ENCODE results near the gene ZBTB49.
A peak's percentile ranks its signal among the peaks of the same experiment; 100 is the strongest.
"Not testable (repeated sequence)": the region's sequence is repeated elsewhere in the genome, so short reads cannot be mapped to it uniquely, and the experiment has no call there.

Gene ZBTB49, protein sequence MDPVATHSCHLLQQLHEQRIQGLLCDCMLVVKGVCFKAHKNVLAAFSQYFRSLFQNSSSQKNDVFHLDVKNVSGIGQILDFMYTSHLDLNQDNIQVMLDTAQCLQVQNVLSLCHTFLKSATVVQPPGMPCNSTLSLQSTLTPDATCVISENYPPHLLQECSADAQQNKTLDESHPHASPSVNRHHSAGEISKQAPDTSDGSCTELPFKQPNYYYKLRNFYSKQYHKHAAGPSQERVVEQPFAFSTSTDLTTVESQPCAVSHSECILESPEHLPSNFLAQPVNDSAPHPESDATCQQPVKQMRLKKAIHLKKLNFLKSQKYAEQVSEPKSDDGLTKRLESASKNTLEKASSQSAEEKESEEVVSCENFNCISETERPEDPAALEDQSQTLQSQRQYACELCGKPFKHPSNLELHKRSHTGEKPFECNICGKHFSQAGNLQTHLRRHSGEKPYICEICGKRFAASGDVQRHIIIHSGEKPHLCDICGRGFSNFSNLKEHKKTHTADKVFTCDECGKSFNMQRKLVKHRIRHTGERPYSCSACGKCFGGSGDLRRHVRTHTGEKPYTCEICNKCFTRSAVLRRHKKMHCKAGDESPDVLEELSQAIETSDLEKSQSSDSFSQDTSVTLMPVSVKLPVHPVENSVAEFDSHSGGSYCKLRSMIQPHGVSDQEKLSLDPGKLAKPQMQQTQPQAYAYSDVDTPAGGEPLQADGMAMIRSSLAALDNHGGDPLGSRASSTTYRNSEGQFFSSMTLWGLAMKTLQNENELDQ
- 12.5 to 19.2 reads per million in 2 experiments for total RNA-seq

DNA sequence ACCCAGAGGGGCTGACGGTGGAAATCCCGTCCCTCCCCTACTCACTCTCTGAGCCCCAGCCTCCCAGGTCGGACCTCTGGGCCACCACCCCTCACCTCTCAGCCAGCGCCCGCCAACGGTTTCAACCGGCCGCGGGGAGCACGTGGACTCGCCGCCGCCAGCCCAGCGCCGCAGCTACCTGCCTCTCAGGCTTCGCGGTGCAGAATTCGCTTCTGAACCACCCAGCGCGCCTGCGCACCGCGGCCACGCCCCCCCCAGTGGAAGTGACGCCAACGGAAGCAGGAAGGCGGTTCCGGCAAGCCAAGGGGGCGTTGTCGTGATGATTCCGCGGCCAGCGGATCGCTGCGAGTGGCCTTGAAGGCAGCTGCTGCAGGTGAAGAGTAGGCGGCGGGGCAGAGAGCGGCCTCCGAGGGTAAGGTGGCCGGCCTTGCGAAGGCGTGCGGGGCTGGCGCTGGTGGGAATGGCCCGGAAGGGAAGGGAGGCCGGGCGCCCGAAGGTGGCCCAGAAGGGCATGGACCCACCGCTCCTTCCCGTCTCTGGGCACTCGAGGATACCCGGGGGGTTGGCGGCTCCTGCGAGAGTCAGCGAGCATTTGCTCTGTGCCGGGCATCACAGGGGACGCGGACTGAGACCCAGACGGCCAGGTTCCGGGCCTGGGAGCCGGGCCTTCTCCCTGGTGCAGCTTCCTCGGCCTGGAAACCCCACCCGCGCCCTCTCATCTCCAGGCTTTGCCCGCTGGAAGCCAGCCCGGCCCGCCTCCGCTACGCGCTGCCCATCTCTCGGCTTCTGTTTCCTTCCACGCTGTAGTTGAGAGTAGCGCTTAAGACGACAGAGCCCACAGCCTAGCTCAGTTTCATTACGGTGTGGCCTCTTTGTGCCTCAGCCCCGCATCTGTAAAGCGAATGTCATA lies at the start of gene ZBTB49, which contains the start of gene LYAR:
Gene ZBTB49 (plus strand): TSS at position 311 of the 910 bp plus-strand sequence. CDS start 9,695 bp downstream, outside the sequence.
Gene LYAR (minus strand): TSS at position 214 of the 910 bp plus-strand sequence. CDS start 6,412 bp downstream, outside the sequence.
- DNase-seq (ENCODE audit: low read depth) = peak; percentile 95

DNA sequence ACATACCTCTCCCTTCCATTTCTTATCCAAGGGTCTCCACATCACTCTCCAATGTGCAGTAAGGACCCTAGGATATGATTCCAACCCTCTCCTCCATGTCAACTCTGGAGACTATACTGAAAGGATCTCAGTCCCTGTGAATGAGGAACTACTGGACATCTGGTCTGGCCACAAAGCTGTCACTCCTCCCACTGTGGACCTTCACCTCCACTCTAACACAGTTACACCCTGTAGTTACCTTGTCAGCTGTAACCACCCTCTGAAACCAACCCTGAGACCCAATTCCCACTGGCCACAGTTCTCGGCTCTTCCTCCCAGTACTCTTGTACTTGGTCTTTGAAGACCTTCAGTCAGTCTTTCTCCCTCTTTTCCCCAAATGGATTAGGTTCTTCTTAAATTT lies 44.9 kb upstream of the ZBTB49 start:
- no peak for DNase-seq (ENCODE audit: low read depth)

DNA sequence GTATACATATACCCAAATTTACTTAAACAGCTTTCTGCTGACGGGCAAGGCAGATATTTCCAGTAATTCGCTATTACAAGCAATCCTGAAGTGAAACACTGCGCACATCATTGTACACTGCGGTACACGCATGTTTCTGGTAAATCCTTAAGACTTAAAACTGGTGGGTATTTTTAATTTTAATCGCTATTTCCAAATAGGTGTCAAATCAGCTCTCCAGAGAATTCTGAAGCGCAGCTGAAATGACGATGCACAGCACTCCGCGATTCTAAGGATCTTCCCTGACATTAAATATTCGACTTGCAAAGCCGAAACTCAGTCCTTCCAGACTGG lies 42.4 kb upstream of the ZBTB49 start:
- no peak for DNase-seq (ENCODE audit: low read depth)

DNA sequence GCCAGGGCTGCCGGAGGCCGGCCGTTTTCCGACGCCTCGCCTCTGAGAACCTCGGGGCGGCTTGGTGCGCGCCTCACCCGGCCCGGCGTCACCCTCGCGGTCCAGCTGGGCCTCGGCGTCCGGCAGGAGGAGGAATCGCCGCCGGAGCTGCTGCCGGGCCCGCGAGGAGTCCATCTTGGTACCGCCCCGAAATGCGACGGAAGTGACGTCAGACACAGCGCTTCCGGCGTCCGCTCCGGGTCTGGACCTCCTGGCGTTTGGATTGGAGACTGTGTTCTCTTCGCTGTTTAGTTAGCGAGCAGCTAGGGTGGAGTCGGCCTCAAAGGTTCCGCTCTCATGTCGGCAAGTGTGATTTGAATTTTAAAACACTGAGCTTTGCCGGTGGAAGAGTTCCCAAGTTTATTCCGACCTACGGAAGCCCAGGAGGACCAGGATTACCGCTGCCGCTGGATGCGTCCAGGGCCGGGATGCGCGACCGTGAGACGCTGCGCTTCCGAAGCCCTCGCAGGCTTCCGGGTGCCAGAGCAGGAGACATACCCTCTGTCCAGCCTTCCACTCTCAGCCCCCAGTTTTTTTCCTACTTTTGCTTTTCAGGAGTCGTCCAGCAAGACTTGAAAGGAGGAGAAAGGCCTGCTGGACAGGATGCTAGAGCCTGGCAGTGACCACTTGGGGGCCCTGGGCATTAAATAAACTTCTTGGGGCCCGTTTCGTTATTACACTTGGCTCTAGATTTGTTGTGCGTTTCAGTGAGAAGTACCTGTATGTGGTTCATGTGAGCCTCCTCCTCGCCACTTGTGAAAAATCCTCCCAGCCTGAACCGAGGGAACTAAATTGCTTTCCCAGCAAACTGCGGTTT lies 41.8 kb upstream of the ZBTB49 start, which contains the start of gene TMEM128:
Gene TMEM128 (minus strand): TSS at position 195 of the 856 bp plus-strand sequence. CDS start 21 bp downstream, at position 174.
- peak; percentile 87 for DNase-seq (ENCODE audit: low read depth)

DNA sequence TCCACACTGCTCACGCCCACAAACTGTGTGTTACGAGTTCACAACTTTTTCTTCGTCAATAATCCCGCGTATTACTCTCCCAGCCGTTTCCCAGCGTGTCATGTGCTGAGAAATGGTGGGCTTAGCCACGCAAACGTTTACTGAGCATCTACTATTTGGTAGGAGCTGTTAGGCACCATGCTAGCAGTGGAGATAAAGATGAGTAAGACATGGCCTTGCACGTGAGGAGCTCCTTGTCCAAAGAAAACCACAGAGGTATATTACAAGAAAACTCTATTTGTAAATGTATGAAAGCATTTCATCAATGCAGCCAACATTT lies 41.2 kb upstream of the ZBTB49 start:
- no peak for DNase-seq (ENCODE audit: low read depth)

DNA sequence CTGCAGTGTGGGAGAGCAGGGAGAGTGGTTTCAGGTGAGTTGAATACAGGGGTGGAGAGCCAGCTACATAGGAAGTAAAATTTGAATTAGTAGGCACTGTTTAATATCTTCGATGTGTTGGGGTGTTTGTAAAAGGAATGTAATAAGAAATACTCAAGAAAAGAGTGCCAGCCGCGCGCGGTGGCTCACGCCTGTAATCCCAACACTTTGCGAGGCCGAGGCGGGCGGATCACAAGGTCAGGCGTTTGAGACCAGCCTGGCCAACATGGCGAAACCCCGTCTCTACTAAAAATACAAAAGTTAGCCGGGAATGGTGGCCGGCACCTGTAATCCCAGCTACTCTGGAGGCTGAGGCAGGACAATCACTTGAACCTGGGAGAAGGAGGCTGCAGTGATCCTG lies 40.7 kb upstream of the ZBTB49 start:
- DNase-seq (ENCODE audit: low read depth) = not testable (repeated sequence)

DNA sequence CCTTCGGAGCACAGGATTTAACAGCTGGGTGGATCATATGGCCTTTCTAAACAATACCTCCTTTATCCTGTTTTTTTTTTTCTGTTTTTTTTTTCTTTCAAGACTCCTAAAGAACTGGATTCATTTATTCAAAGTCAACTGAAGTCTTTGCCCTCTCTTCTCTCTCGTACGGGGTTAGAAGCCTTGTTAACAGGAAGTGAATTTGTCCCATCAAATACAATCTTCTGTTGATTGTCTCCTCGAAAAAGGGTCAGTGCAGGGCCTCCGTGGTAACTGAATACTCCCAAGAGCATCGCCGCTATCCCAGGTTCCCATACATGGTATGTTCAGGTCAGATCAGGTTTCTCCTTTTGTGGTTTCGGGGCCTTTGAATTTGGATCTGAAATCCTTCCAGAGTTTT lies 40.2 kb upstream of the ZBTB49 start:
- DNase-seq (ENCODE audit: low read depth) = no peak

DNA sequence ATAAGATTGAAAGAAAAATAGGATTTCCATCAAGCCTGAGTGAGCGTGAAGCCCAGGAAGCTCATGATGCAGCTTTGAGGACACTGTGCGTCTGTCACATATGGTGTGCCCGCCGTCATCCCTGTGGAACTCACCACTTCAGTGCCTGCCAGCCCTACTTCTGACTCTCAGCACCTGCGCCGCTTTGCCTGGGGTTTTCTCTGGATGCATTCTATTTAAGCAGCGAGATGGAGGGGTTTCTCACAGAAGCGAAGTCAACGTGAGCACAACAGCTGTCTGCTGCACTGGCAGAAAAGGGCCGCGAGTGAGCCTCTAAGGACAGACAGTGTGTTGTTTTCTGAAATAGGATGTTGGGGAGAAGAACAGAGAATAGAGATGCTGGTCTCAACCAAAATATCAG lies 35.9 kb upstream of the ZBTB49 start:
- DNase-seq (ENCODE audit: low read depth) = no peak

DNA sequence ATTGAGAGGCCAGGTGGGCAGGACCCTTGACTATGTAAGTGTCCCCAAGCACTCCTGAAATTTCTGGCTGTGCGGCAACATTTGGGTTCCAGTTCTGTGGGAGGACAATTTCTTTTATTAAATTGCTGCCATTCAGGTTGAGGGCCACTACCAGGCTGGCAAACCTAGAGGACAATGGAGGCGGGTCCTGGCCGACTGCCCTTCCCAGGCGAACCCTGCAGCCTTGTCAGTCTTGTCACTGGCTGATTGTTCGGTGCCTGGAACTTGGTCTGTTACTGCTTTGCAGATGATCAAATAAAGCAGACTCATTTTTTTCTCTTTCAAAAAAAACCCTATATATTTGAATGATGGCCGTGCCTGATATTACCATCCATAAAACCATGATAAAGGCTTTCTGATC lies 35.4 kb upstream of the ZBTB49 start:
- no peak for DNase-seq (ENCODE audit: low read depth)

DNA sequence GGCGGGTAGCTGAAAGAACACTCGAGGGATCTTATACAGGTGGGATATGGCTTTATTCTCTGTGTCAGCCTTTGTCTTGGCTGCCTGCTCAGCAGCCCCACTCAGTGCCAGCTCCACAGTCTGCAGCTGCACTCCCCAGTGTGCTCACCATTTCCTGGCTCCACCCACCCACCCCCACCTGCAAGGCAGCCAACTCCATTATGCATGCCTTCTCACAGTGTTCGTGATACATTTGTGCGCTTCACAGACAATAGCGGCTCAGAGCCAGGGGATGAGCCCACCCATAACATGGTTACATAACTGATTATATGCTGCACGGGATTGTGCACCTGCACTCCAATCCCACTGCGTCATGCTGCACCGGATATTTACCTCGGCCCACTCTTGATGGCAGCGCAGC lies 33.3 kb upstream of the ZBTB49 start:
- DNase-seq (ENCODE audit: low read depth) = no peak

DNA sequence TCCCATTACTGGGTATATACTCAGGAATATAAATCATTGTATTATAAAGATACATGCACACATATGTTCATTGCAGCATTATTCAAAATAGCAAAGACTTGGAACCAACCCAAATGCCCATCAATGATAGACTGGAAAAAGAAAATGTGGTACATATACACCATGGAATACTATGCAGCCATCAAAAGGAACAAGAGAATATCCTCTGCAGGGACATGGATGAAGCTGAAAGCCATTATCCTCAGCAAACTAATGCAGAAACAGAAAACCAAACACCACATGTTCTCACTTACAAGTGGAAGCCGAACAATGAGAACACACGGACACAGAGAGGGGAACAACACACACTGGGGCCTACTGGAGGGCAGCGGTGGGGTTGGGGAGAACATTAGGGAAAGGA lies 32.3 kb upstream of the ZBTB49 start:
- not testable (repeated sequence) for DNase-seq (ENCODE audit: low read depth)

DNA sequence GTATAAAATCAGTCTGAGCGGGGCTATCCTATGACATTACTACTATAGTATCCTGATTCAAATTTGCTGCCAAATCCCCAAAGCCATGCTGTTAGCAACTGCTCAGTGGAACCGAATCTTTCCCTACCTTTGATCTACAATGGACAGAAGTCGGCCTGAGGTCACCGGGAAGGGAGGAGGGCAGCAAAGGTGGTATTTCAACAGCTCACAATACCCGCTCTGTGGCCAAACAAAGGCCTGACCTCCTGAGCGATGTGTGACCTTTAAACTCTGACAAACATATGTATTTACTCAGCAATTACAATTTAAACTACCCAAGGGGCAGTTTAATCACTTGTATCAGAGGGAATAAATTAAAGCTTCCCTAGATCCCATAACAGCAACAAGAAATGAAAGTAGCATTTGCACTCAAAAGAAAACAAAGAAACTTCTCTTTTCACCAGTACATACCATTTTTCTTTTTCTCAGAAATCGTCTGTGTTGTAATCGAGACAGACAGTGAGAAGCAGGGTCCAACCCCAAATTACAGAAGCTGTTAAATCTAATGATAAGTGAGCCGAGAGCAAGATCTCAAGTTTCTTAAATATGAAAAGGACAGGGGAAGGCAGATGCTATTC lies 30.5 kb upstream of the ZBTB49 start:
- DNase-seq (ENCODE audit: low read depth) = no peak

DNA sequence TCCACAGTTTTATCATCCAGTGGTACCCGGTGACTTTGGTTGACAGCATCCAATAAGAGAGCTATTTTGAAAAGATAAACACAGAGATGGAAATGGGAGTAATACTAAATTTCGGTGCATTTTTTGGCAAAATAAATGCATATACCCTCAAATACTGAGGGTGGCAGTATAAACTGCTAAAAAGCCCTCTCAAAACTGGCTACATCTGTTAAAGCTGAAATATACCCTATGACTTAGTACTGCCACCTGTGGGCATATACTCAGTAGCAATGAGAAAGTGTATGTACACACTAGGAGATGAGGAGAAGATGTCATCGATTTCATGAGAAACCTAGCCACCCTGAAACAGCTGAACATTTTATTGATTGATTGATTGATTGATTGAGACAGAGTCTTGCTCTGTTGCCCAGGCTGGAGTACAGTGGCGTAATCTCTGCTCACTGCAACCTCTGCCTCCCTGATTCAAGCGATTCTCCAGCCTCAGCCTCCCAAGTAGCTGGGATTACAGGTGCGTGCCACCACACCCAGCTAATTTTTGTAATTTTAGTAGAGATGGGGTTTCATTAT lies 29.8 kb upstream of the ZBTB49 start:
- no peak for DNase-seq (ENCODE audit: low read depth)

DNA sequence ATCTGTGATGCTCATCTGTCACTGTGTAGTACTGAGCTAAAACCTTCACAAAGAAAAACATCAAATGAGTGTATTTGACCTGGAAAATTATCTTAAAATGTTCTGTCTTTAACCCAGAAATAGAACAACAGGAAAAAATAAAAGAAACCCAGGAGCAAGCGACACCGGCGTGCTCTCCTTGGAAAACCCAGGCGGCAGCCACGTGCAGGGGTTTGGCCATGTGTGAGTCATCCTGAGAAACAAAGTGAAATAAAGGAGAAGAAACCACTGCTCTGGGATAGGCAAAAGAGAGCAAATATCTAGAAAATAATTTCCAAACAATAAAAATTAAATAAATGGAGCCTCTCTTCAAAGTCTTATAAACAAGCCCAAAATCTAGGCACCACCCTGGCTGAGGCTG lies 22.1 kb upstream of the ZBTB49 start:
- DNase-seq (ENCODE audit: low read depth) = no peak

DNA sequence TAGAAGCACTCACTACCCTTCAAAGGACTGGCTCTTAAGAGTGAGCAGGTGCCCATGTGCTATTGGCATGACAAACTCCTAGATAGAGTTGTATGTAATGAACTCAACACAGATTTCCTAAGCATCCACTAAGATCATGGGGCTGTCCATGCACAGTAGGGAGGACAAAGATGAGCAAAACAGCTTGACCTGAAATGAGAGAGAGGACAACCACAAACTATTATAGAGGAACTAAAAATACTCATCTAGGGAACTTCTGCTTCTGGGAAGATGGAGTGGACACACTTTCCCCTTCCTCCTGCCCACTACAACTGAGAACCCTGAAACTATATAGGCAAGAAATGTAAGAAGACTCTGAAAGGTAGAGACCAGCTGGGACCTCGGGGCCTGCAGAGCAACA lies 21.3 kb upstream of the ZBTB49 start:
- DNase-seq (ENCODE audit: low read depth) = no peak

DNA sequence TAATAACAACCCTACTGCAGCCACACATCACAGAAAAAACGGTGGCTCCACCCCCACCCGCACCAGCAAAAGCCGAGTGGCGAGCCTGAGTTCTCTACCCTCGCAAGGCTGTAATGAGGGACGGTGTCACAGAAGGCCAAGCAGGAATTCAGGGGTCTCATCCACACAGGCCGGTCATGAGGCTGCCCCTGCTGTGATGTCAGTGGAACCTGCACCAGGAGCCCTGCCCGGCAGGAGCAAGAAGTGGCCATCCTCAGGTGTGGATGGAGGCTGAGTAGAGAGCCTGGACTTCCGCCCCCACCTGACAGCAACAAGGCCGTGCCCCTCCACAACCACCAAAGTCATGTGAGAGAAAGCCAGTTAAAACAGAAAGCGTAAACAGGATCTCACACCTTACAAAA lies 20.7 kb upstream of the ZBTB49 start:
- DNase-seq (ENCODE audit: low read depth) = no peak

DNA sequence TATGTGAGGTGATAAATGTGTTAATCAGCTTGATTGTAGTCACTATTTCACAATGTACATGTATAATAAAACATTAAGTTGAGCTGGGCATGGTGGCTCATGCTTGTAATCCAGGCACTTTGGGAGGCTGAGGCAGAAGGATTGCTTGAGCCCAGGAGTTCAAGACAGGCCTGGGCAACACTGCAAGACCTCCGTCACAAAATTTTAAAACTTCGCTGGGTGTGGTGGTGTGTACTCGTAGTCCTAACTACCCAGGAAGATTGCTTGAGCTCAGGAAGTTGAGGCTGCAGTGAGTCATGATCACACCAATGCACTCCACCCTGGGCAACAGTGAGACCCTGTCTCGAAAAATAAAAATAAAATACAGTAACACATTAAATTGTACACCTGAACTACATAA lies 20.2 kb upstream of the ZBTB49 start:
- no peak for DNase-seq (ENCODE audit: low read depth)

DNA sequence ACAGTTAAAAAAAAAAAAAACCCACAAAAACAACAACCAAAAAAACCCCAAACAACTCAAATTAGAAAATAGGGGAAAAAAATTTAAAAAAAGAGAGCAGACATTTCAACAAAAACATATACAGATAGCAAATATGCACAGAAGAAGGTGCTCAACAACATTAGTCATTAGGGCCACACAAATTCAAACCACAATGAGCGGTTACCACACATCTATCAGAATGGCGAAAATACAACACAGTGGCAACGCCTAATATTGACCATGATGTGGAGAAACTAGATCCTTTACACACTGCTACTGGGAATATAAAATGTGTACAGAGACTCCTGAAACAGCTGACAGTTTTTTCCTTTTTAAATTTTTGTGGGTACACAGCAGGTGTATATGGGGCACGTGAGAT lies 19.5 kb upstream of the ZBTB49 start:
- DNase-seq (ENCODE audit: low read depth) = no peak

DNA sequence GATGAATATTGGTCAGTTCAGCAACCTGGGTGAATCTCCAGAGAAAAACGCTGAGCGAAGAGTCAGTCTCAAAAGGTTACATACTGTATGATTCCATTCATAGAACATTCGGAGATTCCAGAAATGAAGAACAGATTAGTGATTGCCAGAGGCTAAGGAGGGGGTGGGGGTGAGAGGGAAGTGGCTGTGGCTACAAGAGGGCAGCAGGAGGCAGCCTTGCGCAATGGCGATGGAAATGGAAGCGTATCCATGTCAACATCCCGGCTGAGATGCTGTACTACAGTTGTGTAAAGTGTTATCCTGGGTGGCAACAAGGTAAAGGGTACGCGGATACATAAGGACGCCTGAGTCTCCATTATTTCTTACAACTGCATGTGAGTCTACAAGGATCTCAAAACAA lies 18.1 kb upstream of the ZBTB49 start:
- DNase-seq (ENCODE audit: low read depth) = no peak

DNA sequence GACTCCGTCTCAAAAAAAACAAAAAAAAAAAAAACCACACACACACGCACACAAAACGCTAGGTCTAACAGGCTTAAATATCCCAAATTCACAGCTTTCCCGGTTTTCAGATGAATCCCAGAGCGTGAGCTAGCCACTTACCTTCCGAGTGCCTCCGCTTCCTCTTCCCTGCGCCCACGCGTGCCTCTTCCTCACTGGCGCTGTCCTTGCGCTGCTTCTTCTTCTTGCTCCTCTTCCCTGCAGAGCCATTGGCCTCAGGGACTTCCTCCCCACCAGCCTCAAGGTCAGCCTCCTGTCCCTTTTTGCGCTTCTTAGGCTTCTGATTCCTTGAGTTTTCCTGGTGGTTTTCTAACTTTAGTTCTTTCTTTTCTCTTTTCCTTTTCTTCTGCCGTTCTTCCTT lies 15.8 kb upstream of the ZBTB49 start:
- no peak for DNase-seq (ENCODE audit: low read depth)
